Epidermal melanocyte (primary cell): ENCODE measurements around the gene XK.
"Not testable (repeated sequence)": the region's sequence is repeated elsewhere in the genome, so short reads cannot be mapped to it uniquely, and the experiment has no call there.

Experiments
- DNase-seq: peaks from one replicate; pipeline ENCODE4 v3.0.0; 2011; ENCODE audit warnings: low spot score; ENCODE audit not compliant: insufficient read length

XK gene

DNA sequence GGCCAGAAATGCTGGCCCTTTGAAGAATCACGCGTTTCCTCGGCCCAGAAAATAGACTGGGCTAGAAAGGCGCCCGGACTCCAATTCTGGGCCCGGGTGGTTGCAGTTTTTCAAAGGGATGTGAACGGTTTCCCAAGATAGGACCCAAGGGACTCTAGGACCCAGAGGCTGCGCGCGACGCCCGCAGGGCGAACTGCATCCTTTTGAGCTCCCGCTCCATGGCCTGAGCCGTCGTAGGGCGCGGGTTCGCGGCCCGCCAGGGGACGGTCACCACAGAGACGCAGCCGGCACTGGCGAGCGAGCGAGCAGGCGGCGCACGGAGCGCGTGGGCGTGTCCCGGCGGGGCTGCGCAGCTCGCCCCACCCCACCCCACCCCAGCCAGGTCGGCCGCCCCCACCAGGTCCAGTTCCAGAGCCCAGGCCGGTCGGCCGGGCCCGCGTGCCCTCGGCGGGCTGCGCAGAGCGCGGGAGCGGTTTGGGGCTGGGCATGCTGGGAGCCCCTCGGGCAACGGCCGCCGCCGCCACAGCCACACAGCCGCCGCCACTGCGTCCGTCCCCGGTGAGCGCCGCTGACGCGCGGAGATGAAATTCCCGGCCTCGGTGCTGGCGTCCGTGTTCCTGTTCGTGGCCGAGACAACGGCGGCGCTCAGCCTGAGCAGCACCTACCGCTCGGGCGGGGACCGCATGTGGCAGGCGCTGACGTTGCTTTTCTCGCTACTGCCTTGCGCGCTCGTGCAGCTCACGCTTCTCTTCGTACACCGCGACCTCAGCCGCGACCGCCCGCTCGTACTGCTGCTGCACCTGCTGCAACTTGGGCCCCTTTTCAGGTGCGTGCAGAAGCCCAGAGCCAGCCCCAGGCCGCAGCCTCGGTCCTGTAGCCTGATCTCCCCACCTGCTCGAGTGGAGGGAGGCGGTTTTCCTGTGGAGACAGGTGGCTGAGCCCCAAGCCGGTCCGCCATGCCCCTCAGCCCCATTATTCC lies at the start of gene XK:
Gene XK (plus strand): TSS at position 411 of the 979 bp plus-strand sequence. CDS start 171 bp downstream, at position 582.
- DNase-seq, result no peak

GRCh38 chrX:37638047-37638446 lies 47.5 kb upstream of the XK start:
- DNase-seq, result no peak

DNA sequence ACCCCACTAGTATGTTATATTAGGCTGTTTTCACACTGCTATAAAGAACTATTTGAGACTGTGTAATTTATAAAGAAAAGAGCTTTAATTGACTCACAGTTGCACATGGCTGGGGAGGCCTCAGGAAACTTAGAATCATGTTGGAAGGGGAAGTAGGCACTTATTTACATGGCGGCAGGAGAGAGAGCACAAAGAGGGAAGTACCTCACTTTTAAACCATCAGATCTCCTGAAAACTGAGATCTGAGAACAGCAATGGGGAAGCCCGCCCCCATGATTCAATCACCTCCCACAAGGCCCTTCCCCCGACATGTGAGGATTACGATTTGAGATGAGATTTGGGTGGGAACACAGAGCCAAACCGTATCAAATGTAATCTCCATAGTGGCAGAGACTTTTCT lies 45.4 kb upstream of the XK start:
- no peak for DNase-seq

- DNase-seq, result no peak
These were observed 43.7 kb upstream of the XK start for GRCh38 chrX:37641859-37642258.

DNA sequence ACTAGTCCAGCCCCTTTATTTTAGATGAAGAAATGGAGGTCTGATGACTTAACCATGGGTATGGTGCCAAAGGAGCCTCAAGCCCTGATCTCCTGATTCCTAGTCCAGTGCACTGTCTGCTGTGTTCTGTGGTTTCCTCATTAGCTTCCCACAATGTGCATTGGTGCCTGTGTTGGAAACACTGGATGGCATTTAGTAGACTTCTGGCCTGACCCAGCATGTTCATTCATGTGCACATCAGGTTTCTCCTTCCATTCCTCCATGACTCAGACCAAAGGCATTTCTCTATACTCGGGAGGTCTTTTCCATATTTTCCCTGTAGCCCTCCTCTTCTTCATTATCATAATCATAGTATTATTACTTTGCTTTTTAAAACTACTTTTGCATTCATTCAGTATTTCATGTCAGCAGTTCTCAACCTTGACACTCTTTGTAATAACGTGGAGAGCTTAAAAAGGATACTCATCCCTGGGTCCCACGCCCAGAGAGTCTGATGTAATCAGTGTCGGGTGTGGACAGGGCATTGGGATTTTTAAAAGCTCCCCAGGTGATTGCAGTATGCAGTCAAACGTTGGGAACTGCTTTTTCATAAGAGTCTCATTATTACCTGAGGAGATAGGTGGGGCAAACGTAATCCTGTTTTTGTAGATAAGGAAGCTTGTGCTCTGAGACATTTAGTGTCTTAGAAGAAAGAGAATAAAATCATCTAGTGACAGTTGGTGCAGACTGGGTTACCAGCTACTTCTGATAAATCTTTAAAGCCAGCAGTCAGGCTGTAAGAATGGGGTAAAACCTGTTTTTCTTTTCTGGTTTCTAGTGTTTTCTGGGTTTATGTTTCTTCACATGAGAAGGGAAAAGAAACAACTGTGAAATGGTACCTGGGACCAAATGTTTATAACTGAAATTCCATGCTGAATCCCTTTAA lies 40.9 kb upstream of the XK start:
- DNase-seq, result no peak

DNA sequence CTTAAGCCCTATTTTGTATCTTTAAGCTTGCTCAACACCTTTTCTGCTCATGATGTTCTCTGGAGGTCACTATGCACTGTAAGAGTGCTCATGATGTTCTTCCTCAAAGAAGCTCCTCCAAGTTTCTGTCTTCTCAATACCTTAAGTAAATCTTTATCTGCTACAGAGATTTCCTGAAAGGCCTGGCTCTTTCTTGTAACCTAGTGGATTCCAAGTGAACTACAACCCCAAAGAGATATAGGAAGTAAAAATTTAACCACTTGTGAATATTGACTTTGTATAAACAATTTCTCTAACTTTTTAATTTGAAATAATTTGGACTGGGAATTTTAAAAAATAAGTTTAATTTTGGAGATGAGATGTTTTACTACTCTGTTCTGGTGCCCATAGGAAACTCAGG lies 39.3 kb upstream of the XK start:
- DNase-seq, result no peak

- DNase-seq, result not testable (repeated sequence)
These were observed 34.7 kb upstream of the XK start for GRCh38 chrX:37650879-37651278.

DNA sequence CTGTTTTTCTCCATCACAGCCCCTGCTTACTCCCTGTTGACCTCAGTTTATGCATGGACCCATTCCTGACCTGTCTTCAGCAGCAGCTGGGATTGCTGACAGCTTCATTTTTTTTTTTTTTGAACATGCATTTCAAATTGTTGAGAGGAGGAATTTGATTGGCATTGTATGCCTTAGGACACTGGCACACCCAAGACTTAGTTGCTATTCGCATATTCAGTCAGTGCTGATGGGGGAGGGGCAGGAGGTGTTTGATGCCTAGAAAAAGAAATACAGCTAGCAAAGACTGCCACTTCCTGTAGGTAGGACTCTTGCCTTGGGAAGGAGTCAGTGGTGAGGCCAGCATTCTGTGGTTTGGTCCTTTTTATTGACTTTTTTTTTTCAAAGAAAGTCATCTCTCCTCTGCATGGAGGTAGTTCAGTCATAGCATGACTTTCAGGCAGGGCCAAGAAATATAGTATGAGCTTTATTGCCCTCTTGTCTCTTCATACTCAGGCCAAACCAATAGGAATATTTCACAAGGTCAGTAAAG lies 33.6 kb upstream of the XK start:
- DNase-seq, result no peak

GRCh38 chrX:37652589-37653231 lies 32.9 kb upstream of the XK start:
- no peak for DNase-seq

GRCh38 chrX:37653397-37654085 lies 32.0 kb upstream of the XK start:
- no peak for DNase-seq

DNA sequence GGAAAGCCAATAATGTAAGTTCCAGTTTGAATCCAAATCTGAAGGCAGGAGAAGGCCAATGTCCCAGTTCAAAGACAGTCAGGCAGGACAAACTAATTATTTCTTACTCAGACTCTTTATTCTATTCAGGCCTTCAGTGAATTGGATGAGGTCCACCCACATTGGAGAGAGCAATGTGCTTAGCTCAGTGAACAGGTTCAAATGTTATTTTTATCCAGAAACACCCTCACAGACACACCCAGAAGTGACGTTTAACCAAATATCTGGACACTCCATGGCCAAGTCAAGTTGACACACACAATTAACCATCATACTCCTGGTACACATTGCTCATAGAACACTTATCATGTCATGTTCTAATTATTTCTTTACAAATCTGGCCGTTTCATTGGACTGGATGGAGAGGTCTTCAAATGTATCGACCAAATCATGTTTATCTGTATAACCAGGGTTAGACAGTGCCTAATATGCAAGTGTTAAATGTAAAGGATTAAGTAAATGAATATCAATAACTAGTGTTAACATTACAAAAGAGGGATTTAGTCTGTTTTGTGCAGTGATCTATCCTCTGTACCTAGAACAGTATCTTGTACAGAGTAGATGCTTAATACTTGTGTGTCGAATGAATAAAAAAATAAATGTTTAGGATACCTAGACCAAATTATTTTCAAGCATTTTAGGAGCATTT lies 27.1 kb upstream of the XK start:
- DNase-seq, result no peak

DNA sequence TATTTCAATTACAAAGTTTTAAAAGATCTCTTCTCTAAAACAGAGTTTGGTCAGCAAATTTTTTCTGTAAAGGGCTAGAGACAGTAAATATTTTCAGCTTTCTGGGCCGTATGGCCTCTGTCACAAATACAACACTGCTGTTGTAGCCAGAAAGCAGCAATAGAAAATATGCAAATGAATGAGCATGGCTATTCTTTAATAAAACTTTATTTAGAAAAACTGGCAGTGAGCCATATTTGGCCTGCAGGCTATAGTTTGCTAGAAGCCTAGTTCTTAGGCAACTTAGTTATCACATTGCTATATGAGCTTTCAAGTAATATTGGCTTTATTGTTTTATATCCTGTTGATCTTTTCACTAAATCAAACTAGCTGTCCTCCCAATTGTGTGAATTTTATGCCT lies 26.5 kb upstream of the XK start:
- DNase-seq, result no peak

GRCh38 chrX:37662181-37662580 lies 23.4 kb upstream of the XK start:
- no peak for DNase-seq

DNA sequence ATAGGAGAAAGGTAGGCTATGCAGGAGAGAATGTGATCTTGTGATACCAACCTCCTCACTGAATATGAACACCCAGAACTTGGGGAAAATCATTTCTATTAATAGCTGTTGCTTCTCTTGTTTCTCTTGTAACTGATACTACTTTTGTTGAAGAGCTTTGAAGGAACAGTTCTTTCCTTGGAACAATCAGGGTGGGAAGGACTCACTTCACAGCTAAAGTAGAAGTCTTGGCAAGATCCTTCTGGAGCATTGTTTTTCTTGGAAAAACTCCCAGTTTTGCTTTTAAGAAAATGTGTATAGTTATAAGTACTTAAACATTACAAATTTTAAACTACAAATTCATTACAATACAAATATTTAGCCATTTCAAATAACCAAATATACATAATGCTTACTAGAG lies 19.1 kb upstream of the XK start:
- no peak for DNase-seq

- no peak for DNase-seq
These were observed 18.4 kb upstream of the XK start for GRCh38 chrX:37667141-37667540.

- no peak for DNase-seq
These were observed 13.0 kb upstream of the XK start for GRCh38 chrX:37672563-37672962.

GRCh38 chrX:37676811-37677210 lies 8.8 kb upstream of the XK start:
- no peak for DNase-seq

DNA sequence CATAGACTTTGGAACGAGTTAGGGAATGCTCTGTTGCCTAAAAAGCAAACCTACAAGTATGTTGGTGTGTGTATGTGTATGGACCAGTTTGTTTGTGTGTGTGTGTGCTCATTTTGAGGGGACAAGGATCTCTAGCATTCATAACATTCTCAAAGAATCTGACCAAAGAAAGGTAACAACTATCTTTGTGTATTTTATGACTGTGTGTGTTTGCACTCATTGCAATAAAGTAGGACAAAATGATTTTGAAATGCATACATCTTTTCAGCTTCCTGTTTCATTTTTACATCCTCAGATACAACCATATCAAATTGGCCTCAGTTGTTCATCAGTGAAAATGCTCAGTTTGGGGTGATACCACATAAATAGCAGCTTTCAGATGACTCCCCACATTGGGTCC lies 8.3 kb upstream of the XK start:
- no peak for DNase-seq

- no peak for DNase-seq
These were observed 7.8 kb upstream of the XK start for GRCh38 chrX:37677765-37678164.

GRCh38 chrX:37678574-37678973 lies 7.0 kb upstream of the XK start:
- DNase-seq, result no peak
